GM21737 (cell line): ENCODE data around the gene SELENOS.

ENCODE experiments used
- ATAC-seq: cut with Tn5 transposase; IDR thresholded peaks from one replicate; pipeline ENCODE4 v1.9.1; 2021; ENCODE audit warnings: mild to moderate bottlenecking, moderate library complexity; ENCODE audit not compliant: unreplicated experiment

The SELENOS gene

GRCh38 chr15:101251830-101252820 lies 25.2 kb downstream of the SELENOS start, which contains the start of gene CHSY1:
CHSY1 (minus strand) TSS chr15:101252048; CDS start chr15:101251456, 592 bp downstream.
- ATAC-seq: peak; percentile 65

- ATAC-seq: peak; percentile 23
These were observed 26.1 kb downstream of the SELENOS start for GRCh38 chr15:101250873-101251829.

- no peak for ATAC-seq
These were observed 26.9 kb downstream of the SELENOS start for GRCh38 chr15:101250341-101250831.

GRCh38 chr15:101248274-101248673 lies 29.0 kb downstream of the SELENOS start:
- no peak for ATAC-seq

GRCh38 chr15:101246824-101247745 lies 30.2 kb downstream of the SELENOS start:
- no peak for ATAC-seq

- ATAC-seq: no peak
These were observed 30.9 kb downstream of the SELENOS start for GRCh38 chr15:101246391-101246790.

- no peak for ATAC-seq
These were observed 32.2 kb downstream of the SELENOS start for GRCh38 chr15:101244889-101245668.

GRCh38 chr15:101244036-101244781 lies 33.1 kb downstream of the SELENOS start:
- ATAC-seq: no peak

- no peak for ATAC-seq
These were observed 33.9 kb downstream of the SELENOS start for GRCh38 chr15:101243420-101243819.

GRCh38 chr15:101242999-101243336 lies 34.3 kb downstream of the SELENOS start:
- no peak for ATAC-seq

GRCh38 chr15:101242160-101242998 lies 34.9 kb downstream of the SELENOS start:
- ATAC-seq: peak; percentile 72

GRCh38 chr15:101240358-101240757 lies 36.9 kb downstream of the SELENOS start:
- ATAC-seq: no peak

- ATAC-seq: no peak
These were observed 37.6 kb downstream of the SELENOS start for GRCh38 chr15:101239724-101240136.

- no peak for ATAC-seq
These were observed 40.0 kb downstream of the SELENOS start for GRCh38 chr15:101237251-101237650.

- ATAC-seq: no peak
These were observed 43.5 kb downstream of the SELENOS start for GRCh38 chr15:101233651-101234280.

- ATAC-seq: no peak
These were observed 44.6 kb downstream of the SELENOS start for GRCh38 chr15:101232677-101233076.

GRCh38 chr15:101228313-101228712 lies 49.0 kb downstream of the SELENOS start:
- ATAC-seq: no peak
